GM12875 (cell line): ENCODE measurements around the gene SPRED3.

Source experiments
- H3K4me3 ChIP-seq: one replicate; pipeline ENCODE4 v1.5.1; 2011; ENCODE audit warnings: low read depth, low read length, control low read depth
- TF ChIP-seq, protein P1 (sequence below): IDR thresholded peaks from 2 replicates; pipeline ENCODE4 v1.5.1; 2011; ENCODE audit warnings: low read depth, mild to moderate bottlenecking, control low read depth, inconsistent platforms, low read length, moderate library complexity, borderline replicate concordance; ENCODE audit not compliant: insufficient read depth

SPRED3 gene

DNA sequence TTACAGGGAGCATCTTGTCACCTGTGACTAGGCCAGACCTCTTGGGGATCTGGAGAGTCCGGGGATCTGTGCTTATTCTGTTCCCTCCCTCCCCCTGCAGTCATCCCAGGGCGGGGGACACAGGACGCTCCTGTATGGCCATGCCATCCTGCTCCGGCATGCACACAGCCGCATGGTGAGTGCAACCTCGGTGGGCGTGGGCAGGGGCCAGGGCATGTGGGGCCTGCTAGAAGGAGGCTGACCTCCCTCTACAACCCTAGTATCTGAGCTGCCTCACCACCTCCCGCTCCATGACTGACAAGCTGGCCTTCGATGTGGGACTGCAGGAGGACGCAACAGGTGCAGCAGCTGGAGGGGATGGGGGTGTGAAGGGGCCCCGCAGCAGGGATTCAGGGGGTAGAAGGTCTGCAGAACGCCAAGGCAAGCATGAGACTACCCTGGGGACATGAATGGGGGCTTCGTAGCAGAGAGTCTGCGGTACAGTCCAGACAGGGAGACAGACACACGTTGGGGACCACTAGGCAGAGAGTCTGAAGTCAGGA is 55.0 kb downstream of the SPRED3 start:
- H3K4me3 ChIP-seq: no peak overlapping the region
- TF ChIP-seq, protein P1, sequence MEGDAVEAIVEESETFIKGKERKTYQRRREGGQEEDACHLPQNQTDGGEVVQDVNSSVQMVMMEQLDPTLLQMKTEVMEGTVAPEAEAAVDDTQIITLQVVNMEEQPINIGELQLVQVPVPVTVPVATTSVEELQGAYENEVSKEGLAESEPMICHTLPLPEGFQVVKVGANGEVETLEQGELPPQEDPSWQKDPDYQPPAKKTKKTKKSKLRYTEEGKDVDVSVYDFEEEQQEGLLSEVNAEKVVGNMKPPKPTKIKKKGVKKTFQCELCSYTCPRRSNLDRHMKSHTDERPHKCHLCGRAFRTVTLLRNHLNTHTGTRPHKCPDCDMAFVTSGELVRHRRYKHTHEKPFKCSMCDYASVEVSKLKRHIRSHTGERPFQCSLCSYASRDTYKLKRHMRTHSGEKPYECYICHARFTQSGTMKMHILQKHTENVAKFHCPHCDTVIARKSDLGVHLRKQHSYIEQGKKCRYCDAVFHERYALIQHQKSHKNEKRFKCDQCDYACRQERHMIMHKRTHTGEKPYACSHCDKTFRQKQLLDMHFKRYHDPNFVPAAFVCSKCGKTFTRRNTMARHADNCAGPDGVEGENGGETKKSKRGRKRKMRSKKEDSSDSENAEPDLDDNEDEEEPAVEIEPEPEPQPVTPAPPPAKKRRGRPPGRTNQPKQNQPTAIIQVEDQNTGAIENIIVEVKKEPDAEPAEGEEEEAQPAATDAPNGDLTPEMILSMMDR: no peak

DNA sequence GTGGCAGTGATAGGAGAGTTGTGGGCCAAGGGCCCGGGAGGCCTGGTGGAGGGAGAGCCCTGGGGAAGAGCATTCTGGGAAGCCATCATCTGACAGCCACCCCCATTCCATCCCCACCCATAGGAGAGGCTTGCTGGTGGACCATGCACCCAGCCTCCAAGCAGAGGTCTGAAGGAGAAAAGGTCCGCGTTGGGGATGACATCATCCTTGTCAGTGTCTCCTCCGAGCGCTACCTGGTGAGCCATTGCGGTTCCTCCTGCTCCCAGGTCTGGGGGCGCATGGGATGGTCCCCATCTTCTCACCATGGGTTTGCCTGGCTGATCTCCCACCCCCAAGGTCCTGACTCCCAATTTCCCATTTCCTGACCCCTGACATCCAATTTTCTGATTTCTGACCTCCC is 55.5 kb downstream of the SPRED3 start:
- H3K4me3 ChIP-seq: no peak overlapping the region
- TF ChIP-seq, protein P1: no peak

DNA sequence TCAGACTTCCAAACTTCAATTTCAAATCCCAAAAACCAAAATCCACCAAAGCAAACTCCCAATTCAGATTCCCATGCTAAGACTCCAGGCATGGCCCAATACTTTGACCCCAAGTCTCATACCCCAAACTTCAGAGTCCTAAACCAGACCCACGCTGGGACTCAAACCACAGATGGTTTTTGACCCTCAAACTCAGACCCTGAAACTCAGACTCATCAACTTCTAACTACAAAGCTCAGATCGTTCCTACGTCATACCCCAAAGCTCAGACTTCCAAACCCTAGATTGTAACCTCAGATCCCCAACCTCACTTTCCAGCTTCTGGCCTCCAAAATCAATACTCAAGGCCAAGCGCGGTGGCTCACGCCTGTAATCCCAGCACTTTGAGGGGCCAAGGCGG is 56.9 kb downstream of the SPRED3 start:
- TF ChIP-seq, protein P1: no peak
- H3K4me3 ChIP-seq: no peak overlapping the region

DNA sequence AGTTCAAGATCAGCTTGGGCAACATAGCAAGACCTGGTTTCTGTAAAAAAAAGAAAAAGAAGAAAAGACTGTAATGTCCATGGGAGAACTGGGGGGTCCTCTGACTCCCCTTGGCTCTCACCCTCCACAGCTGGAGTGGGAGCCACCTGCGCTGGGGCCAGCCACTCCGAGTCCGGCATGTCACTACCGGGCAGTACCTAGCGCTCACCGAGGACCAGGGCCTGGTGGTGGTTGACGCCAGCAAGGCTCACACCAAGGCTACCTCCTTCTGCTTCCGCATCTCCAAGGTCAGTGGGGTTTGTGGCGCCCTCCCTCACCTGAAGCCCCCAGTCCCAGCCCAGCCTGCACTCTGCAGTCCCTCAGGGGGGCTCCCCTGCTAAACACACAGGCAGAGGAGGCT is 59.7 kb downstream of the SPRED3 start:
- H3K4me3 ChIP-seq: no peak overlapping the region
- TF ChIP-seq, protein P1: no peak
